SK-N-SH treated with all-trans-retinoic acid at 6 μM for 48 hours (cell line): ENCODE measurements around the gene ANGPTL1.

Experiments used
- ATAC-seq: fragments of 200-7000 bp; cut with Tn5 transposase; 3 replicates; pipeline ENCODE4 v1.9.1; 2020; ENCODE audit warnings: mild to moderate bottlenecking, moderate library complexity
- ARNTL ChIP-seq: fragments of 450-650 bp; formaldehyde crosslinking; IDR thresholded peaks from 2 replicates; pipeline ENCODE4 v1.5.0; 2020; ENCODE audit warnings: low read depth, mild to moderate bottlenecking, moderate library complexity, borderline replicate concordance
- BACH2 ChIP-seq: fragments of 250-450 bp; sonication (Bioruptor Pico); IDR thresholded peaks from 2 replicates; pipeline ENCODE4 v1.9.0; 2021; ENCODE audit warnings: mild to moderate bottlenecking, borderline replicate concordance
- CREB5 ChIP-seq: fragments of 250-450 bp; sonication (Bioruptor Pico); IDR thresholded peaks from 2 replicates; pipeline ENCODE4 v1.5.1; 2020; ENCODE audit warnings: low read depth, mild to moderate bottlenecking, moderate library complexity
- CSDC2 ChIP-seq: fragments of 250-450 bp; sonication (Bioruptor Pico); IDR thresholded peaks from 2 replicates; pipeline ENCODE4 v1.5.0; 2020; ENCODE audit warnings: mild to moderate bottlenecking, moderate library complexity
- ESRRG ChIP-seq: fragments of 250-450 bp; sonication (Bioruptor Pico); IDR thresholded peaks from 2 replicates; pipeline ENCODE4 v1.6.1; 2021; ENCODE audit warnings: mild to moderate bottlenecking
- GLIS3 ChIP-seq: fragments of 250-450 bp; sonication (Bioruptor Pico); IDR thresholded peaks from 2 replicates; pipeline ENCODE4 v1.5.0; 2020; ENCODE audit warnings: mild to moderate bottlenecking, moderate library complexity
- ISL1 ChIP-seq: fragments of 250-450 bp; sonication (Bioruptor Pico); IDR thresholded peaks from 2 replicates; pipeline ENCODE4 v2.1.2; 2022; ENCODE audit warnings: mild to moderate bottlenecking, moderate library complexity
- OSR1 ChIP-seq: fragments of 250-450 bp; sonication (Bioruptor Pico); IDR thresholded peaks from 2 replicates; pipeline ENCODE4 v1.8.0; 2022; ENCODE audit warnings: moderate library complexity, mild to moderate bottlenecking, inconsistent platforms
- PATZ1 ChIP-seq: fragments of 250-450 bp; sonication (Bioruptor Pico); IDR thresholded peaks from 2 replicates; pipeline ENCODE4 v1.8.0; 2020; ENCODE audit warnings: mild to moderate bottlenecking, moderate library complexity, borderline replicate concordance
- POU6F1 ChIP-seq: fragments of 250-450 bp; sonication (Bioruptor Pico); IDR thresholded peaks from 2 replicates; pipeline ENCODE4 v1.8.0; 2021; ENCODE audit warnings: low read depth, mild to moderate bottlenecking, moderate library complexity, borderline replicate concordance
- PPARA ChIP-seq: fragments of 250-450 bp; sonication (Bioruptor Pico); IDR thresholded peaks from 2 replicates; pipeline ENCODE4 v1.5.0; 2020; ENCODE audit warnings: mild to moderate bottlenecking, borderline replicate concordance
- RARB ChIP-seq: fragments of 250-450 bp; sonication (Bioruptor Pico); IDR thresholded peaks from 2 replicates; pipeline ENCODE4 v1.8.0; 2021; ENCODE audit warnings: mild to moderate bottlenecking, moderate library complexity
- SNAI2 ChIP-seq: fragments of 250-450 bp; sonication (Bioruptor Pico); IDR thresholded peaks from 2 replicates; pipeline ENCODE4 v1.5.0; 2020; ENCODE audit warnings: mild to moderate bottlenecking, moderate library complexity
- TCF4 ChIP-seq: fragments of 250-450 bp; sonication (Bioruptor Pico); IDR thresholded peaks from 2 replicates; pipeline ENCODE4 v1.8.0; 2021; ENCODE audit warnings: mild to moderate bottlenecking, moderate library complexity, borderline replicate concordance
- TOX ChIP-seq: fragments of 250-450 bp; sonication (Bioruptor Pico); IDR thresholded peaks from 2 replicates; pipeline ENCODE4 v1.8.0; 2021; ENCODE audit warnings: mild to moderate bottlenecking, moderate library complexity, borderline replicate concordance
- TSHZ2 ChIP-seq: fragments of 250-450 bp; sonication (Bioruptor Pico); IDR thresholded peaks from 2 replicates; pipeline ENCODE4 v1.5.0; 2020; ENCODE audit warnings: mild to moderate bottlenecking, moderate library complexity
- ZC3H10 ChIP-seq: fragments of 250-450 bp; sonication (Bioruptor Pico); IDR thresholded peaks from 2 replicates; pipeline ENCODE4 v1.5.1; 2021; ENCODE audit warnings: mild to moderate bottlenecking, moderate library complexity
- ZFP3 ChIP-seq: fragments of 250-450 bp; sonication (Bioruptor Pico); IDR thresholded peaks from 2 replicates; pipeline ENCODE4 v1.5.0; 2020; ENCODE audit warnings: mild to moderate bottlenecking, moderate library complexity
- ZFP30 ChIP-seq: fragments of 450-650 bp; formaldehyde crosslinking; IDR thresholded peaks from 2 replicates; pipeline ENCODE4 v1.5.0; 2022; ENCODE audit warnings: mild to moderate bottlenecking, moderate library complexity
- ZNF565 ChIP-seq: fragments of 450-650 bp; formaldehyde crosslinking; conservative IDR thresholded peaks from 2 replicates; pipeline ENCODE4 v1.5.0; 2020; ENCODE audit warnings: low read depth, mild to moderate bottlenecking, moderate library complexity
- ZNF8 ChIP-seq: fragments of 450-650 bp; formaldehyde crosslinking; IDR thresholded peaks from 2 replicates; pipeline ENCODE4 v1.5.0; 2020; ENCODE audit warnings: mild to moderate bottlenecking, moderate library complexity

ANGPTL1 gene

GRCh38 chr1:178821134-178821866 is 49.6 kb downstream of the ANGPTL1 start:
- no peak for ATAC-seq
- no peak for TF ChIP-seq SNAI2 (CRISPR knock-in tag)

GRCh38 chr1:178819123-178819522 is 51.8 kb downstream of the ANGPTL1 start:
- no peak; the same call in 2 of the 3 replicates for ATAC-seq
- TF ChIP-seq ZNF565 (CRISPR knock-in tag) (no peak), GLIS3 (CRISPR knock-in tag) (no peak), TCF4 (no peak), ISL1 (CRISPR knock-in tag) (no peak), ESRRG (CRISPR knock-in tag) (no peak)

- peak; percentile 77 for ATAC-seq
- TF ChIP-seq PATZ1 (CRISPR knock-in tag) (no peak), TSHZ2 (CRISPR knock-in tag) (no peak), SNAI2 (CRISPR knock-in tag) (no peak), POU6F1 (CRISPR knock-in tag) (no peak), CSDC2 (CRISPR knock-in tag) (no peak), BACH2 (CRISPR knock-in tag) (no peak), ZFP3 (CRISPR knock-in tag) (no peak), ARNTL (CRISPR knock-in tag) (no peak), TOX (CRISPR knock-in tag) (no peak), OSR1 (no peak), RARB (CRISPR knock-in tag) (no peak), TCF4 (no peak), ZNF565 (CRISPR knock-in tag) (no peak), PPARA (CRISPR knock-in tag) (no peak), ZC3H10 (no peak), ZFP30 (no peak), ESRRG (CRISPR knock-in tag) (no peak), ZNF8 (CRISPR knock-in tag) (no peak)
- TF ChIP-seq, all 23 proteins: peak for 0
These were observed 52.5 kb downstream of the ANGPTL1 start for GRCh38 chr1:178818416-178818815.

GRCh38 chr1:178810585-178810984 is 60.3 kb downstream of the ANGPTL1 start:
- TF ChIP-seq CREB5 (CRISPR knock-in tag), result no peak
- no peak for TF ChIP-seq ESRRG (CRISPR knock-in tag)
- no peak for TF ChIP-seq ISL1 (CRISPR knock-in tag)
- no peak for TF ChIP-seq PPARA (CRISPR knock-in tag)
- TF ChIP-seq ARNTL (CRISPR knock-in tag), result no peak
- no peak for TF ChIP-seq ZFP30
- TF ChIP-seq SNAI2 (CRISPR knock-in tag), result no peak
- TF ChIP-seq, all 23 proteins: peak for 0
- ATAC-seq, result no peak
